ENCODE measurements around the gene ING2. TPM values are rescaled to one million over a fixed set of nuclear protein-coding genes. Genes with fewer than 3 reads are reported as not detected.

ING2 gene
- total and polyA plus RNA-seq, 10 of the 15 experiments (the other 5 are each of a cell fraction or from before 2014, with no cell fraction given) = 3.3 to 16.1 (median 10.9) TPM

DNA sequence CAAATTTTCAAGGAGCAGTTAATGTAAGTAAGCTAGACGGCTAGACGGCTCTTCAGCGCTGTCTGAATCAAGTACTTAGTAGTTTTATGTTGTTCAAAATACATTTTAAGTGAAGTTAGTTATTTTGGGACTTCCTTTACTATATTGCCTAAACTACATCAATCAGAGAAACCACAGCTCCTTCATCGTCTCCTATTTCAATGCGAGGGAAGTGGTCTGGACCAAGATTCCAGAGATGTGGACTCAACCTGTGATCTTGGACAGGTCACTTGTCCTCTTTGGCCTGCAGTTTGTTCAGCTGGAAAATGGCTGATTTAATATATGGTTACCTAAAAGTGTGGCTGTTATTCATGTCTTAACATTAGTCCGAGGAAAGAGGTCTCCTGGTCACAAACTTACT lies 10.6 kb downstream of the ING2 start:
- Histone ChIP-seq H3K27me3 (replicated peaks in 1 of 2; ENCODE audit: control insufficient read depth in 2 of 2, insufficient read depth in 2 of 2, low read length in 1 of 2) (no peaks in the 10 kb centered on the region), H3K4me1 (ENCODE audit: control insufficient read depth, insufficient read depth, low read length) (no peaks in the 10 kb centered on the region), H3K79me2 (ENCODE audit: control insufficient read depth, insufficient read depth, low read length) (no peaks in the 10 kb centered on the region), H3K4me2 (ENCODE audit: control insufficient read depth, insufficient read depth) (no peak overlapping the region), H3K36me3 (ENCODE audit: control insufficient read depth in 2 of 2, insufficient read depth in 2 of 2, low read length in 1 of 2) (peaks cover 0 to 3% of the 10 kb centered on the region in 2 experiments; a peak in 2 of 4 replicates), H3K9me3 (replicated peaks; ENCODE audit: control insufficient read depth, insufficient read depth, low read length) (no peaks in the 10 kb centered on the region), H2AFZ (ENCODE audit: control insufficient read depth, low read depth, low read length) (no peak overlapping the region), H3K4me3 (no peak overlapping the region), H4K20me1 (ENCODE audit: control insufficient read depth, insufficient read depth) (no peaks in the 10 kb centered on the region), H3K9ac (ENCODE audit: control insufficient read depth, insufficient read depth, low read length) (no peak overlapping the region), H3K27ac (ENCODE audit: control insufficient read depth, insufficient read depth) (no peak overlapping the region)
- intact Hi-C loops (cut with micrococcal nuclease; ENCODE audit: unreplicated experiment) (no loop called here), in situ Hi-C loops (cut with MboI) (no loop called here)
- ChIA-PET CTCF (no interaction called here), RAD21 (ENCODE audit: unreplicated experiment) (no interaction called here), SMC1A (ENCODE audit: uncharacterized antibody, unreplicated experiment) (interaction anchor here (0.7 to 1.0 kb wide), 2 partner anchors 80 to 93 kb away, joined by 3 read pairs; no protein-coding TSS in a partner anchor), POLR2A (interaction anchor here (2.3 kb wide), 1 partner anchor 12 kb away, joined by 8 read pairs; no protein-coding TSS in a partner anchor)
- 98% methylated on average over 6 of the region's 6 CpGs for WGBS (ENCODE audit: insufficient coverage, insufficient replicate concordance, low lambda C conversion rate, missing lambda C conversion rate)
- ATAC-seq = no peak
- DNase-seq (ENCODE audit: low read depth, low spot score) = no peak
- BruUV-seq (replicated peaks) = no TSS peak
- no peak for TF ChIP-seq KDM1A (IDR thresholded peaks at IDR 0.05; ENCODE audit: borderline replicate concordance)
- no peak for TF ChIP-seq ZZZ3 (IDR thresholded peaks at IDR 0.05; ENCODE audit: control insufficient read depth, insufficient read length, low read depth)
- TF ChIP-seq CREM (IDR thresholded peaks at IDR 0.05; ENCODE audit: low read depth) = no peak
- TF ChIP-seq KLF5 (IDR thresholded peaks at IDR 0.05; ENCODE audit: partially characterized antibody) = no peak
- no peak for TF ChIP-seq SUZ12 (IDR thresholded peaks at IDR 0.05; ENCODE audit: unreplicated experiment)
- no peak for TF ChIP-seq NFXL1 (IDR thresholded peaks at IDR 0.05; ENCODE audit: borderline replicate concordance)
- TF ChIP-seq, protein P1, sequence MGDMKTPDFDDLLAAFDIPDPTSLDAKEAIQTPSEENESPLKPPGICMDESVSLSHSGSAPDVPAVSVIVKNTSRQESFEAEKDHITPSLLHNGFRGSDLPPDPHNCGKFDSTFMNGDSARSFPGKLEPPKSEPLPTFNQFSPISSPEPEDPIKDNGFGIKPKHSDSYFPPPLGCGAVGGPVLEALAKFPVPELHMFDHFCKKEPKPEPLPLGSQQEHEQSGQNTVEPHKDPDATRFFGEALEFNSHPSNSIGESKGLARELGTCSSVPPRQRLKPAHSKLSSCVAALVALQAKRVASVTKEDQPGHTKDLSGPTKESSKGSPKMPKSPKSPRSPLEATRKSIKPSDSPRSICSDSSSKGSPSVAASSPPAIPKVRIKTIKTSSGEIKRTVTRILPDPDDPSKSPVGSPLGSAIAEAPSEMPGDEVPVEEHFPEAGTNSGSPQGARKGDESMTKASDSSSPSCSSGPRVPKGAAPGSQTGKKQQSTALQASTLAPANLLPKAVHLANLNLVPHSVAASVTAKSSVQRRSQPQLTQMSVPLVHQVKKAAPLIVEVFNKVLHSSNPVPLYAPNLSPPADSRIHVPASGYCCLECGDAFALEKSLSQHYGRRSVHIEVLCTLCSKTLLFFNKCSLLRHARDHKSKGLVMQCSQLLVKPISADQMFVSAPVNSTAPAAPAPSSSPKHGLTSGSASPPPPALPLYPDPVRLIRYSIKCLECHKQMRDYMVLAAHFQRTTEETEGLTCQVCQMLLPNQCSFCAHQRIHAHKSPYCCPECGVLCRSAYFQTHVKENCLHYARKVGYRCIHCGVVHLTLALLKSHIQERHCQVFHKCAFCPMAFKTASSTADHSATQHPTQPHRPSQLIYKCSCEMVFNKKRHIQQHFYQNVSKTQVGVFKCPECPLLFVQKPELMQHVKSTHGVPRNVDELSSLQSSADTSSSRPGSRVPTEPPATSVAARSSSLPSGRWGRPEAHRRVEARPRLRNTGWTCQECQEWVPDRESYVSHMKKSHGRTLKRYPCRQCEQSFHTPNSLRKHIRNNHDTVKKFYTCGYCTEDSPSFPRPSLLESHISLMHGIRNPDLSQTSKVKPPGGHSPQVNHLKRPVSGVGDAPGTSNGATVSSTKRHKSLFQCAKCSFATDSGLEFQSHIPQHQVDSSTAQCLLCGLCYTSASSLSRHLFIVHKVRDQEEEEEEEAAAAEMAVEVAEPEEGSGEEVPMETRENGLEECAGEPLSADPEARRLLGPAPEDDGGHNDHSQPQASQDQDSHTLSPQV (IDR thresholded peaks at IDR 0.05) = no peak
- no peak for TF ChIP-seq TCF12 (IDR thresholded peaks at IDR 0.05; ENCODE audit: low read depth, low read length)
- TF ChIP-seq, protein P2, sequence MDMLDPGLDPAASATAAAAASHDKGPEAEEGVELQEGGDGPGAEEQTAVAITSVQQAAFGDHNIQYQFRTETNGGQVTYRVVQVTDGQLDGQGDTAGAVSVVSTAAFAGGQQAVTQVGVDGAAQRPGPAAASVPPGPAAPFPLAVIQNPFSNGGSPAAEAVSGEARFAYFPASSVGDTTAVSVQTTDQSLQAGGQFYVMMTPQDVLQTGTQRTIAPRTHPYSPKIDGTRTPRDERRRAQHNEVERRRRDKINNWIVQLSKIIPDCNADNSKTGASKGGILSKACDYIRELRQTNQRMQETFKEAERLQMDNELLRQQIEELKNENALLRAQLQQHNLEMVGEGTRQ (IDR thresholded peaks at IDR 0.05; ENCODE audit: borderline replicate concordance, low read depth, low read length) = no peak
- TF ChIP-seq WRNIP1 (IDR thresholded peaks at IDR 0.05; ENCODE audit: borderline replicate concordance, low read depth, low read length) = no peak
- TF ChIP-seq SUPT20H (IDR thresholded peaks at IDR 0.05; ENCODE audit: borderline replicate concordance, control insufficient read depth, low read depth, low read length) = no peak
- no peak for TF ChIP-seq RFX5 (IDR thresholded peaks at IDR 0.05; ENCODE audit: low read depth, low read length)
- TF ChIP-seq HDAC2 (IDR thresholded peaks at IDR 0.05) = no peak
- TF ChIP-seq, protein P3, sequence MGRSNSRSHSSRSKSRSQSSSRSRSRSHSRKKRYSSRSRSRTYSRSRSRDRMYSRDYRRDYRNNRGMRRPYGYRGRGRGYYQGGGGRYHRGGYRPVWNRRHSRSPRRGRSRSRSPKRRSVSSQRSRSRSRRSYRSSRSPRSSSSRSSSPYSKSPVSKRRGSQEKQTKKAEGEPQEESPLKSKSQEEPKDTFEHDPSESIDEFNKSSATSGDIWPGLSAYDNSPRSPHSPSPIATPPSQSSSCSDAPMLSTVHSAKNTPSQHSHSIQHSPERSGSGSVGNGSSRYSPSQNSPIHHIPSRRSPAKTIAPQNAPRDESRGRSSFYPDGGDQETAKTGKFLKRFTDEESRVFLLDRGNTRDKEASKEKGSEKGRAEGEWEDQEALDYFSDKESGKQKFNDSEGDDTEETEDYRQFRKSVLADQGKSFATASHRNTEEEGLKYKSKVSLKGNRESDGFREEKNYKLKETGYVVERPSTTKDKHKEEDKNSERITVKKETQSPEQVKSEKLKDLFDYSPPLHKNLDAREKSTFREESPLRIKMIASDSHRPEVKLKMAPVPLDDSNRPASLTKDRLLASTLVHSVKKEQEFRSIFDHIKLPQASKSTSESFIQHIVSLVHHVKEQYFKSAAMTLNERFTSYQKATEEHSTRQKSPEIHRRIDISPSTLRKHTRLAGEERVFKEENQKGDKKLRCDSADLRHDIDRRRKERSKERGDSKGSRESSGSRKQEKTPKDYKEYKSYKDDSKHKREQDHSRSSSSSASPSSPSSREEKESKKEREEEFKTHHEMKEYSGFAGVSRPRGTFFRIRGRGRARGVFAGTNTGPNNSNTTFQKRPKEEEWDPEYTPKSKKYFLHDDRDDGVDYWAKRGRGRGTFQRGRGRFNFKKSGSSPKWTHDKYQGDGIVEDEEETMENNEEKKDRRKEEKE (IDR thresholded peaks at IDR 0.05) = no peak
- TF ChIP-seq NRF1 (conservative IDR thresholded peaks at IDR 0.05; ENCODE audit: low read depth, low read length) = no peak
- no peak for FAIRE-seq
